ENCODE results near the gene MARCO. TPM values are rescaled to one million over a fixed set of nuclear protein-coding genes. Genes with fewer than 3 reads are reported as not detected.
A peak's percentile ranks its signal among the peaks of the same experiment; 100 is the strongest.
"Not testable (repeated sequence)": the region's sequence is repeated elsewhere in the genome, so short reads cannot be mapped to it uniquely, and the experiment has no call there.

MARCO gene
- total RNA-seq, 1 donor from 2014 or later, result 28.4 TPM

- H3K27ac ChIP-seq, result no peak overlapping the region
- intact Hi-C loops (cut with DNase I), result no loop called here
- H3K27me3 ChIP-seq, result no peaks in the 10 kb centered on the region
- no peak for DNase-seq (ENCODE audit: low spot score in 2 of 2)
- TF ChIP-seq CTCF (IDR thresholded peaks at IDR 0.05), result no peak
- H3K9me3 ChIP-seq, result no peaks in the 10 kb centered on the region
- no peak overlapping the region for H3K4me3 ChIP-seq
- H3K4me1 ChIP-seq, result no peaks in the 10 kb centered on the region
- H3K36me3 ChIP-seq, result no peaks in the 10 kb centered on the region
Measured at GRCh38 chr2:118992740-118993391, 50.9 kb downstream of the MARCO start.

- DNase-seq (ENCODE audit: low spot score in 2 of 2), result no peak
- H3K9me3 ChIP-seq, result no peaks in the 10 kb centered on the region
- H3K27ac ChIP-seq, result no peak overlapping the region
- H3K4me3 ChIP-seq, result no peak overlapping the region
- no peaks in the 10 kb centered on the region for H3K27me3 ChIP-seq
- intact Hi-C loops (cut with DNase I), result no loop called here
- H3K36me3 ChIP-seq, result no peaks in the 10 kb centered on the region
- no peak for TF ChIP-seq CTCF (IDR thresholded peaks at IDR 0.05)
- no peaks in the 10 kb centered on the region for H3K4me1 ChIP-seq
Measured at GRCh38 chr2:118993392-118993752, 51.4 kb downstream of the MARCO start.

- Histone ChIP-seq H3K27me3 (no peaks in the 10 kb centered on the region), H3K4me1 (no peaks in the 10 kb centered on the region), H3K27ac (no peak overlapping the region), H3K9me3 (no peaks in the 10 kb centered on the region), H3K36me3 (no peaks in the 10 kb centered on the region), H3K4me3 (no peak overlapping the region)
- intact Hi-C loops (cut with DNase I), result no loop called here
- TF ChIP-seq CTCF (IDR thresholded peaks at IDR 0.05), result no peak
- DNase-seq (ENCODE audit: low spot score in 2 of 2), result peak in 1 of 2 donors; percentile 55
Measured at GRCh38 chr2:118994172-118994700, 52.2 kb downstream of the MARCO start.

GRCh38 chr2:118994778-118995177, 52.8 kb downstream of the MARCO start:
- Histone ChIP-seq H3K4me3 (no peak overlapping the region), H3K27ac (no peak overlapping the region), H3K4me1 (no peaks in the 10 kb centered on the region), H3K9me3 (no peaks in the 10 kb centered on the region), H3K27me3 (no peaks in the 10 kb centered on the region), H3K36me3 (no peaks in the 10 kb centered on the region)
- intact Hi-C loops (cut with DNase I), result no loop called here
- TF ChIP-seq CTCF (IDR thresholded peaks at IDR 0.05), result no peak
- no peak for DNase-seq (ENCODE audit: low spot score in 2 of 2)

GRCh38 chr2:119003856-119004255, 61.9 kb downstream of the MARCO start:
- not testable (repeated sequence) for H3K27me3 ChIP-seq; DNase-seq (ENCODE audit: low spot score in 2 of 2)

GRCh38 chr2:119004602-119005001, 62.6 kb downstream of the MARCO start:
- H3K27me3 ChIP-seq, result no peaks in the 10 kb centered on the region
- no peak overlapping the region for H3K27ac ChIP-seq
- H3K36me3 ChIP-seq, result no peaks in the 10 kb centered on the region
- DNase-seq (ENCODE audit: low spot score in 2 of 2), result no peak
- intact Hi-C loops (cut with DNase I), result no loop called here
- TF ChIP-seq CTCF (IDR thresholded peaks at IDR 0.05), result no peak
- H3K4me3 ChIP-seq, result no peak overlapping the region
- no peaks in the 10 kb centered on the region for H3K4me1 ChIP-seq
- peaks cover 0 to 3% of the 10 kb centered on the region in 2 donors for H3K9me3 ChIP-seq

More at GRCh38 chr2:119003856-119004255, 61.9 kb downstream of the MARCO start:
- H3K4me3 ChIP-seq; H3K4me1 ChIP-seq; H3K9me3 ChIP-seq; H3K36me3 ChIP-seq; H3K27ac ChIP-seq; intact Hi-C loops (cut with DNase I): not testable (repeated sequence)

Data from ascending aorta (tissue), 2 donors.